Upper lobe of left lung (tissue), 4 donors: ENCODE results near the gene AVPR1B.

Experiments
- POLR2A ChIP-seq, 4 donors: fragments of 450-650 bp; IDR thresholded peaks; one replicate each; pipeline ENCODE4 v1.5.1; 2016 to 2017; ENCODE audit warnings: antibody characterized with exemption in 4 of 4, mild to moderate bottlenecking in 2 of 4
- POLR2AphosphoS5 ChIP-seq, 2 donors: sonication (generic); formaldehyde crosslinking; IDR thresholded peaks; one replicate each; pipeline ENCODE4 v1.5.1; 2017; ENCODE audit warnings: antibody characterized with exemption in 2 of 2
- TF ChIP-seq, protein P1 (sequence below), 6 experiments: fragments of 450-650 bp in 4 of 6; fragments of 200-600 bp in 2 of 6; sonication (generic) in 2 of 6; IDR thresholded peaks; one replicate each; pipeline ENCODE4 v1.5.1; 2016 to 2019; ENCODE audit warnings: antibody characterized with exemption in 6 of 6

DNA sequence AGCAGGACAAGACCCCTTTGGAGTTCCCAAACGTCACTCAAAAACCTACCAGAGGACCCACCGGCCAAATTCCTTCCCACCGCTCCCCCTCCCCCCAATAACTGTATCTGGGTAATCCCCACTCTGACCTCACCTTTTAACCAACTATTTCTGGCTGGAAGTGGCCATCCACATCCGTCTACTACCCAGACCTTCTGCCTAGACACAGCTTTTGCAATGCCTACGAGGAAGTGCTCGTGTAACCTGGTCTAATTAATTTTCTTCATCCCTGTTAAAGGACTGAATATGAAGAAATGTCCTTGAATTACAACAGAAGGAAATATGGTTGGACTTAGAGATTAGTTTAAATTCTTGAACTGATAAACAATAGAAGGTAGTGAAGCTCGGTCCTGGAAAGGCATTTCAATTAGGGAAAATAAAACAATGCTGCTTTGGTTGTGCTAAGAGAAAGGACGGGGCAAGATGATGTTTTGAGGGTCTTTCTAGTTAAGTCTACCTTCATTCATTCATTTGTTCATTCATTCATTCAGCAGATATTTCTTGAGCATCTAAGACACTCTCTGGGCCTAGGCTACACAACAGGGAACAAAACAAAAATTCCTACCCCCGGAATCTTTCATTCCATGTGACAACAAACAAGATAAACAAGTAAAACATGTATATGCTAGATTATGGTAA lies 18.8 kb downstream of the AVPR1B start:
- TF ChIP-seq POLR2A (IDR thresholded peaks at IDR 0.05) (no peak), POLR2AphosphoS5 (IDR thresholded peaks at IDR 0.05) (no peak)
- TF ChIP-seq, protein P1, sequence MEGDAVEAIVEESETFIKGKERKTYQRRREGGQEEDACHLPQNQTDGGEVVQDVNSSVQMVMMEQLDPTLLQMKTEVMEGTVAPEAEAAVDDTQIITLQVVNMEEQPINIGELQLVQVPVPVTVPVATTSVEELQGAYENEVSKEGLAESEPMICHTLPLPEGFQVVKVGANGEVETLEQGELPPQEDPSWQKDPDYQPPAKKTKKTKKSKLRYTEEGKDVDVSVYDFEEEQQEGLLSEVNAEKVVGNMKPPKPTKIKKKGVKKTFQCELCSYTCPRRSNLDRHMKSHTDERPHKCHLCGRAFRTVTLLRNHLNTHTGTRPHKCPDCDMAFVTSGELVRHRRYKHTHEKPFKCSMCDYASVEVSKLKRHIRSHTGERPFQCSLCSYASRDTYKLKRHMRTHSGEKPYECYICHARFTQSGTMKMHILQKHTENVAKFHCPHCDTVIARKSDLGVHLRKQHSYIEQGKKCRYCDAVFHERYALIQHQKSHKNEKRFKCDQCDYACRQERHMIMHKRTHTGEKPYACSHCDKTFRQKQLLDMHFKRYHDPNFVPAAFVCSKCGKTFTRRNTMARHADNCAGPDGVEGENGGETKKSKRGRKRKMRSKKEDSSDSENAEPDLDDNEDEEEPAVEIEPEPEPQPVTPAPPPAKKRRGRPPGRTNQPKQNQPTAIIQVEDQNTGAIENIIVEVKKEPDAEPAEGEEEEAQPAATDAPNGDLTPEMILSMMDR (IDR thresholded peaks at IDR 0.05), result no peak
